Cerebellar cortex (tissue), 1 donor: ENCODE measurements around the gene PCCA.
"Not testable (repeated sequence)": the region's sequence is repeated elsewhere in the genome, so short reads cannot be mapped to it uniquely, and the experiment has no call there.

Experiments used
- DNase-seq: peaks from one replicate; pipeline ENCODE4 v3.0.0-alpha.2; 2015; ENCODE audit warnings: low spot score

The PCCA gene

GRCh38 chr13:100097821-100098220, 8.9 kb downstream of the PCCA start:
- DNase-seq: no peak

- DNase-seq: no peak
Measured at GRCh38 chr13:100098445-100099116, 9.7 kb downstream of the PCCA start.

DNA sequence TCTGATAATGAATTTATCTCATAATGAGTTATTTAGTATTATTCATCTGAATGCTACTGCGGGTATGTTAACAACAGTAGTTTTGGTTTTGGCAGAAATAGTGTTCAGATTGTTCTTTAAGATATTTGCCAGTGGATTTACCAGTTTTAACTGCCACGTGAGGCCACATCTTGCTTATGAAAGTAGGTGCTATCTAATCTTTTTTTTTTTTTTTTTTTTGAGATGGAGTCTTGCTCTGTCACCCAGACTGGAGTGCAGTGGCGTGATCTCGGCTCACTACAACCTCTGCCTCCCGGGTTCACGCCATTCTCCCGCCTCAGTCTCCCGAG, 10.2 kb downstream of the PCCA start:
- DNase-seq: not testable (repeated sequence)

DNA sequence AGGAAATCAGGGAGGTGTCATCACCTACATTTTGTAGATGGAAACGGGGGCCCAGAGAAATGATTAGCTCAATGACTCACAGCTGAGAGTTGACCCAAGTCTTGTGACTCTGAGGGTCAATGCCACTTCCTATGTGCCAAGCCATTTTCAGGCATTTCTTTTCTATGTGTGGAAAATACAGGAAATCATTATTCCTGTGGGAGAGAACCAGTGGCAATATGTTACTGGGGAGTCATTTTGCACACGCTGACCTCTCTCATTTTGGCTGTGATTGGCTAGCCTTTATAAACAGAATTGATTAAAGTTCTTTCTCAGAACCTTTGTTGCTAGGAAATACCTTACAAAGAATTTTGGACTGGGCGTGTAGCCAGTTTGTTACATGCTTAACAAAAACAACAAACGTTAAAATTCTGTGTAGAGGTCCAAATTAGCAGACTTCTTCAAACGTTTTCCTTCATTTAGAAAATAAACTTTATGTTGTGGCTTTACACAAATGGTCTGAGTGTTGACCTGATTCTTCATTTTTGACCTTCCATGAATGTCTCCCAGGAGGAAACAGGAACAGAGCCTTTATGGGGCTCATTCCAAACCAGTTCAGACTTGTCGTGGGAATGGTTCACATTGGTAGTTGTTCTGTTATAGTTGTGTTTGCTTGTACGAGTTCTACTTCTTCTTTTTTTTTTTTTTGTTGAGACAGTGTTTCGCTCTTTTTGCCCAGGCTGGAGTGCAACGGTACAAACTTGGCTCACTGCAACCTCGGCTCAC, 11.4 kb downstream of the PCCA start:
- no peak for DNase-seq

DNA sequence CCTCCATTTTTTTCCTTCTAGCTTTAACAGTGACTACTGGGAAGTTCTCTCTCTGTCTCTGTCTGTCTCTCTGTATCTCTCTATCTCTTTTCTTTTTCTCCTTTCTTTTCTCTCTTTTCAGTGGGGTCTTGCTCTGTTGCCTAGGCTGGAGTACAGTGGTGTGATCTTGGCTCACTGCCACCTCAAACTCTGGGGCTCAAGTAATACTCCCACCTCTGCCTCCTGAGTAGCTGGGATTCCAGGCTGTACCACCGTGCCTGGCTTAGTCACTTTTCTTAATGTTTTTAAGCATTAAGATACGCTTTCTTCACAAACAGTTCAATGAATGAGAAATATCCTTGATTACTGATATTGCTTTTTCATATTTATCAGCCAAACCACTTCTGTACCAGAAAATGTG, 13.1 kb downstream of the PCCA start:
- DNase-seq: no peak

DNA sequence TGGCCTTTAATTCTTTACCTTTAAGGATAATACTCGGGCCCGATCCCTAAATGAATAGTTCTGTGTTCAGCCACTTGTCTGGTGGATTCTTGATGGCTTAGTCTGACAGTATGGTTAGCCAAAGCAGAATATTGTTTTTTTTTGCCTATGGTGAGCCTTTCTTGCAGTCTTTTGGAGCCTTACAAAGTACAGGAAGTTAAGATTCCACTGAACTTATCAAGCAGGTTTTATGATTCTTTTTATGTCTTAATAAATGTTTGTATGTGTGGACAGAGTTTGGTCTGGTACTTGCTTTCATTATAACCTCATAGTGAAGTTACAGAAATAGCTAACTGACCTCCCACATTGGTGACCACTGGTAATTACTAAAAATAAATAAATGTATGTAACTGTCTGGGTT, 17.1 kb downstream of the PCCA start:
- no peak for DNase-seq

DNA sequence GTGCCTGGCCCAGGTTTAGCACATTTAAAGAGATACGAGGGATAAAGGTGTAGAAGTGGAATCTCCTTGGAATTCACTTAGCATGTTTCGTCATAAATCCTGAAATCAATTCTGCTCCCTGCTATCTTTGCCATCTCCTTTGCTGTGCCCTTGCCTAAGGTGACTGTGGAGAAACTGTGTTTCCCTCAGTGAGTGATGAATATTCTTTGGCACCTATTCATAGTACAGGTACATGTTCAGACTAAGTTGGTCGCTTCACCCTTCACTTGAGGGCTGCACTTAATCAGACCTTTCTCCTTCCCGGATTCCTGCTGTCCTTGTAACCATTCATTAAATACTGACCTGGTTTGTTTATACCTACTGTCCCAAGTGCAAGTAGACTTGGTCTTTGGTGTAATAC, 17.8 kb downstream of the PCCA start:
- no peak for DNase-seq

- no peak for DNase-seq
Measured at GRCh38 chr13:100108913-100109507, 20.1 kb downstream of the PCCA start.

DNA sequence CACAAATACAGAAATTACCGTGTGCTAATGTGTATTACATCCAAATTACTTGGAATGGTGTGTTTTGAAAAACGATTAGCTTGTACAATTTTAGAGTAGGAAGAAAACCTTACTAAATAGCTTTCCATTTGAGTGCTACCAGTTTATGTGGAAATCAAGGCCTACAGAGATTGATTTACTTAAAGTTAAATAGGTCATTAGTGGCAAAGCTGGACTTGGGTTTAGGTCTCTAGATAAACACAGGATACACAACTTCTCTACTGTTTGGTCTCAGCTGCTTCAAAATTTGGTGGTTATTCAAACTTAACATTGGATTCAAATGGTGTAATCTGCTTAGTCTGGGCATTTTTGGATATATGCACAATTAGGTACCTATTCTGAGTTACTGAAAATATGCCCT, 21.4 kb downstream of the PCCA start:
- DNase-seq: no peak

GRCh38 chr13:100112186-100112838, 23.4 kb downstream of the PCCA start:
- no peak for DNase-seq

GRCh38 chr13:100115693-100116254, 26.9 kb downstream of the PCCA start:
- no peak for DNase-seq

DNA sequence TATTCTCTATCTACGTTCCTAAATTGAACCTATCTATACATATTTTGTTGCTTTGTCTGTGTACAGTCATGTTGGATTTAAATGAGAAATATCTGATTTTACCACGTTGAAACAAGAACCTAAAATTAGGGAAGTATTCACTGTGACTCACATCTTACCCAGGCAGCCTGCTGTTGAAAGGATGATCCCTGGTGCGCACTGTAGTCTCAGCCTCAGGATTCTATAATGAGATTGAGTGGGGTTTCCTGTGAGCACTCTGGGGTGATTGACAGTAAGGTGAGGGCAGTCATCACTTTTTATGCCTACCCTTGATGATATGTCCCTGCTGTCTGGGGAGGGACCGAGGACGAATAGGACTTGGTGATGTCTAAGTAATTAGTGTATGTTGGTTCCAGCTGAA, 35.4 kb downstream of the PCCA start:
- DNase-seq: no peak

GRCh38 chr13:100125946-100126345, 37.1 kb downstream of the PCCA start:
- no peak for DNase-seq

GRCh38 chr13:100128373-100128772, 39.5 kb downstream of the PCCA start:
- DNase-seq: no peak

DNA sequence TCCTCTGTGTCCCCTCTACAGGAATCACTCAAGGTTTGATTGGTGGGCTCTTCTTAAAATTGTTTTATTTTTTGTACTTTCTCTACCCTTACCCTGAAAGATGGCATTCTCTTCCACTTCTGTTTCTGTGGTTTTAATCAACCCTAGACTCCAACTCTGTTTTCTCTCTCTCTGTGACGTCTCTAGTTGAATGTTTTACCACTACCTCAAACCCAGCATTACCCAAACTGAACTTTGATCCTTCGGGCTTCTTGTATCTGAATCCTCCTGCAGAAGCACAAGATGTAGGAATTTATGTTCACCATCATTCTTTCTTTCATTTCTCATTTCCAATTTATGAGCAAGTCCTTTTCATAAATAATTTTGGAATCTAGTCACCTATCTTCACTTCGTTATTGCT, 39.9 kb downstream of the PCCA start:
- no peak for DNase-seq

- peak; percentile 24 for DNase-seq
Measured at GRCh38 chr13:100129605-100130004, 40.7 kb downstream of the PCCA start.

GRCh38 chr13:100130092-100130491, 41.2 kb downstream of the PCCA start:
- peak; percentile 55 for DNase-seq

DNA sequence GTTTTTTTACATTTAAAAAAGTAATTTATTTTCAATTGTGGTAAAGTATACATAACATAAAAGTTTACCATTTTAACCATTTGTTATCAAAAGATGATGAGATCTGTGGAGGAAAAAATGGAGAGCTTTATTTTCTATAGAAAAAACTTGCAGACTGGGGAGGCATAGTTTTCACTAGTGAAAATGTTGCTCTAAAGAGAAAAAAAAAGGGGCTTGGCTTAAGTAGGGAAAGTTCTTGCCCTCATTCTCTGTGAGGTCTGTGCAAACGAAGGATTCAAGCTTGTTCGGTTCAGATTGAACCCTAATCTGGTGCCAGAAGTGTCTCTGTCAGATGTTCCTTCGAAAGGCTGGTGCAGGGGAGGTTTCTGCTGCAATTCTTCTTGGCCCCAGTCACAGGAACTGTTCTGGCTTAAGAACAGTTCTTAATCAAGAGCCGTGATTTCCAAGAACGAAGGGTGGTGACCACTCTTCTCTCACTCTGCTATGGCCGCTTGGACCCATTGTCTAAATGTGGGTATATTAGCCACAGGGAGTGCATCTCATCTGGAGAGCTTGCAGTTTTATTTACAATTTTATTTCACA, 42.1 kb downstream of the PCCA start:
- DNase-seq: no peak

DNA sequence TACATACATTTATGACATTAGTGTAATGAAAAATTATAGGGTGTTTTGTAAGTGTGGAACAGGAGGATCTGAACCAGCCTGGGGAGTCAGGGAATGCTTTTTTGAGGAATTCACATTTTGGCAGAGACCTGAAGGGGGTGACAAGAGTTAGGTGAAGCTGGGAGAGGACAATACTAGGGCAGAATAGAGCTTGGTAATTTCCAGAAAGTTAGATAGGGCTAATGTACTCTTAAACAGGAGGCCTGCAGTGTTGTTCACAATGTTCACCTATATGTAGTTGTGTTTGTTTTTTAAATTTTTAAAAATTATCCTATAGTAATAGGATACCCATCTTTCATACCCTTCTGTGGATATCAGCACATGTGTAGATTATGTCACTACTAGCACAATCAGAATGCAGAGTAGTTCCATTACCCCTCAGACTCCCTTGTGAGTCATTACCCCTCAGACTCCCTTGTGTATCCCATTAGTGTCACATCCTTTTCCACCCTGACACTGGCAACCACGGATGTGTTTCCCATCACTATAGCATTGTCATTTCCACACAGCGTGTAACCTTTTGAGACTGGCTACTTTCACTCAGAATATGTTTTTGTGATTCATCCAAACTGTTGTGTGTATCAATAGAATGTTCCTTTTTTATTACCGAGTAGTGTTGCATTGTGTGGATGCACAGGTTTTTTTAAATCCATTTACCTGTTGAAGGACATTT, 43.1 kb downstream of the PCCA start:
- no peak for DNase-seq

DNA sequence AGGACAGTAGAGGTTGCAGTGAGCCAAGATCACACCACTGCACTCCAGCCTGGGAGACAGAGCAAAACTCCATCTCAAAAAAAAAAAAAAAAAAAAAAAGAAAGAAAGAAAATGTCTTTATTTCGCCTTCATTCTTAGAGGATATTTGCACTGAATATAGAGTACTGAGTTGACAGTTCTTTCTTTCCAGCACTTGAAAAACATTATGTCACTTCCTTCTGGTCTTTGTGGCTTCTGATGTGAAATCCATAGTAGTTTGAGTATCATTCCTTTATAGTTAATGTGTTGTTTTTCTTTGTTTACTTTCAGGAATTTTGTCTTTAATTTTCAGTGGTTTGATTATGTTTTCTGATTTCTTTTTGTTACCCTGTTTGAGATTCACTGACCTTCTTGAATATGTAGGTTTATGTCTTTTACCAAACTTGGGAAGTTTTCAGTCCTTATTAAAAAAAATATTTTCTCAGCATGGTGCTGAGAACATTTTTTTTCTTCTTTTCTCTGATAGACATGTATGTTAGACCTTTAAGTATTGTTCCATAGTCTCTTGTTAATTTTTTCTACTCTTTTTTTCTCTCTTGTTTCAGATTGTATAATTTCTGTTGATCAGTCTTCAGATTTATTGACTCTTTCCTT, 50.1 kb downstream of the PCCA start:
- DNase-seq: no peak

DNA sequence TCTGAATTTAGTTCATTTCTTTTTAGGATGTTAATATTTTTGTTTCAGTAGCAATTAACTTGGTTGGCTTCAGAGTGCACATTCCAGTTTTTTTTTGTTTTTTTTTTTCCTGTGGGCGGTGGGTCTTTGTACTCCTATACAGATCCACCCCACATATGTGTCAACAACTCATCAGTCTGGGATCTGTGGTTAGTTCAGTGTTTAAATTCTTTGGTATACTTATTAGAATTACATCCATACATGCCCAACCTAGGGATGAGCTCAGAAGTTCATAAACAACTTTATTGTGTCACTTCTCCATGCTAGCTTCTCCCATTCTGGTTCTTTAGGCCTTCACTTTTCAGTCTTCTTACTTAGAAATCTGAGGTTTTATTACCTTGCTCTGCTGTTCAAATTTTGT, 50.9 kb downstream of the PCCA start:
- no peak for DNase-seq
